Measurements from ENCODE around the gene NPAS2.

Gene NPAS2

DNA sequence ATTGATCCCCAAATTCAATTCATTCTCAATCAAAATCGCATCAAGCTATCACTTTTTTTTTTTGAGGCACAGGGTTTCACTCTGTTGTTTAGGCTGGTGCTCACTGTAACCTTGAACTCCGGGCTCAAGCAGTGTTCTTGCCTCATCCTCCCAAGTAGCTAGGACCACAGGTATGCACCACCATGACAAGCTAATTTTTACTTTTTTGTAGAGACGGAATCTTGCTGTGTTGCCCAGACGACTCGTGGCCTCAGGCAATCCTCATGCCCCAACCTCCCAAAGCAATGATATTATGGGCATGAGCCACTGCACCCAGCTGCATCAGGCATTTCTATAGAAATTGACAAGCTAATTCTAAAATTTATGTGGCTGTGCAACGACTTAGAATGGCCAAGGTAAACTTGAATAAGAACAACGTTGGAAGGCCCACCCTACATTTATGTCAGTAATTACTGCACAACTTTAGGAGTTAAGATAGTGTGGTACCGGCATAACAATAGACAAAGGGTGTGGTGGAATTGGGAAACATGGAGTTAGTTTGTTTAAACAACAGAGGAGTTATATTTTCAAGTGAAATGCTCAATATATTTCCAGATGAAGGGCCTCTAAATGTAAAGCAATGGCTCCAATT lies 78.2 kb downstream of the NPAS2 start:
- DNase-seq (ENCODE audit: low read depth), result no peak
- TF ChIP-seq, protein P1, sequence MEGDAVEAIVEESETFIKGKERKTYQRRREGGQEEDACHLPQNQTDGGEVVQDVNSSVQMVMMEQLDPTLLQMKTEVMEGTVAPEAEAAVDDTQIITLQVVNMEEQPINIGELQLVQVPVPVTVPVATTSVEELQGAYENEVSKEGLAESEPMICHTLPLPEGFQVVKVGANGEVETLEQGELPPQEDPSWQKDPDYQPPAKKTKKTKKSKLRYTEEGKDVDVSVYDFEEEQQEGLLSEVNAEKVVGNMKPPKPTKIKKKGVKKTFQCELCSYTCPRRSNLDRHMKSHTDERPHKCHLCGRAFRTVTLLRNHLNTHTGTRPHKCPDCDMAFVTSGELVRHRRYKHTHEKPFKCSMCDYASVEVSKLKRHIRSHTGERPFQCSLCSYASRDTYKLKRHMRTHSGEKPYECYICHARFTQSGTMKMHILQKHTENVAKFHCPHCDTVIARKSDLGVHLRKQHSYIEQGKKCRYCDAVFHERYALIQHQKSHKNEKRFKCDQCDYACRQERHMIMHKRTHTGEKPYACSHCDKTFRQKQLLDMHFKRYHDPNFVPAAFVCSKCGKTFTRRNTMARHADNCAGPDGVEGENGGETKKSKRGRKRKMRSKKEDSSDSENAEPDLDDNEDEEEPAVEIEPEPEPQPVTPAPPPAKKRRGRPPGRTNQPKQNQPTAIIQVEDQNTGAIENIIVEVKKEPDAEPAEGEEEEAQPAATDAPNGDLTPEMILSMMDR (conservative IDR thresholded peaks at IDR 0.05; ENCODE audit: control insufficient read depth, insufficient read depth, low read depth, low read length), result no peak
- no peak overlapping the region for H3K4me3 ChIP-seq (ENCODE audit: control insufficient read depth, low read depth, low read length)

DNA sequence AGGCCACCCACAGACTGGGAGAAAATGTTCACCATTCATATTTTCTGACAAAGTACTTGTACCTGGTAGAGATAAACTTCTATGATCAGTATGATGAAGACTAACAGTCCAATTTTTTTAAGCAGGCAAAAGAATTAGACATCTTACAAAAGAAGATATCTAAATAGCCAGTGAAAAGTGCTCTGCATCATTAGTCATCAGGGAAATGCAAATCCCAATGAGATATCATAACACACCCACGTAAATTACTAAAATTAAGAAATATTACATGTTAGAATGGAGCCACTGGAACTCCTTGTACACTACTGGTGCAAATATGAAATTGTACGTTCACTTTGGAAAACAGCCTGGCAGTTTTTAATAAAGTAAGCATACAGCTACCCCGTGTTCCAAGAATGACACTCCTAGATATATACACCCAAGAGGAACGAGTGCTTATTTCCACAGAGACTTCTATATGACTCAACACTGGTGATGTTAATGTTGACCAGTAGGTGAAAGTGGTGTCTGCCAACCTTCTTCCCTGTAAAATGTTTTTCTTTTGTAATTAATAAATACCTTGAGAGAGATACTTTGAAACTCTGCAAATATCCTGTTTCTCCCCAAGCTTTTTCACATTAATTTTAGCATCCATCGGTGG lies 80.3 kb downstream of the NPAS2 start:
- no peak overlapping the region for H3K4me3 ChIP-seq (ENCODE audit: control insufficient read depth, low read depth, low read length)
- TF ChIP-seq, protein P1 (conservative IDR thresholded peaks at IDR 0.05; ENCODE audit: control insufficient read depth, insufficient read depth, low read depth, low read length), result no peak
- DNase-seq (ENCODE audit: low read depth), result peak; percentile 76

DNA sequence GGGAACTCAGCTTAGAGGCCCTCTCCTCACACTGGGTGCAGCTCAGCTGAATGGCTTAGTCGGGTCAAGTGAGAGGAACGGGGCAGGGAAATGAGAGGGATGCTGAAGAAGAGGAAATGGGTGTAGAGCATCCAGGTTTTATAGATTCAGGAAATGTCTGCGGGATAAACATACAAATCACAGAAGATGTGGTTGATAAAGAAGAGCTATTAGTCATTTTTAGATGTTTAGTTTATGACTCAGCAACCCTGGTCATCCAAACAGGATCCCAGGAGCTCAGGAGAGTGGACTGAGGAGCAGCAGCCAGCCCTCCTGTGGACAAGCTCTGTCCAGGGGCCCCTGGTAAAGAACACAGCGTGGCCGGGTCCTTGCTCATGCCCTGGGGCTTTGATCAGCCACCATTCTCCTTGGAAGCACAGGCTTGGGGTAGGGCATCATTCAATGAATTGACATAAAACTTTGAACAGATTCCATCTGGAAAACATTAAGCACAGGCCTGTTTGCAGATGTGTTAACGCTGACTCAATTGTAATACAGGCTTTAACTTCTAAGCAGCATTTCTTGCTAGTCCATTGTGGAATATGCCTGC lies 83.0 kb downstream of the NPAS2 start:
- TF ChIP-seq, protein P1 (conservative IDR thresholded peaks at IDR 0.05; ENCODE audit: control insufficient read depth, insufficient read depth, low read depth, low read length), result peak; percentile 29
- peak; percentile 98 for DNase-seq (ENCODE audit: low read depth)
- no peak overlapping the region for H3K4me3 ChIP-seq (ENCODE audit: control insufficient read depth, low read depth, low read length)

DNA sequence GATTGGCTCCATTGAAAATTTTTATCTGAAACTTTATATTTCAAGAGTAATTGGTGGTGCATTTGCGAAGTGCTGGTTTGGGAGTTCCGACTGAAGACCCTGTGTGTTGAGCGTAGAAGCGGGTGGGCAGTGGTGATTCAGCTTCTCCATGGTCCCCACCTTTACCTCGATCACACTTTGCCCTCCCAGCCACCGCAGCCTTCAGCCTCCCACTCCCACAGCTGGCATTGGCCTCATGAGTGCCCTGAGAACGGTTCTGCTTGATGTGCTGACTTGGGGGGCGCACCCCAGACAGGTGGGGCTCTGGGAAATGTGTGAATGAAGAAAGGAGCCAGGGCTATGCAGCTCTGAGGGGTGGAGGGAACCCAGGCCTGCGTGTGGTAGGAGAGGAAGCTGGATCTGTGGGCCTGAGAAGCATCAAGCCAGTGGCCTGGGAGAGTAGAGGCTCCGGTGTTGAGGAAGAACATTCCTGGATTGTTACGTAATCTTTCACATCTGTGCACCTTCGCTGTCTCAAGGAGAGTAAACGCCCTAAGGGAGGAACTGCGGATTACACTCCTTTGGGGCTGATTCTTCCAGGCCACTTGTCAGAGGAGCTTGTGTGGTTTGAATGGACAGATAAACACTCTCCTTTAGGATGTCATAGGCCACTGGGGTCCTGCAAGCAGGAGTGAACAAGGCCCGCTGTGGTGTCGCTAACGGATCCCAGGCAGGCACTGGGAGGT lies 83.8 kb downstream of the NPAS2 start:
- TF ChIP-seq, protein P1 (conservative IDR thresholded peaks at IDR 0.05; ENCODE audit: control insufficient read depth, insufficient read depth, low read depth, low read length), result no peak
- DNase-seq (ENCODE audit: low read depth), result no peak

DNA sequence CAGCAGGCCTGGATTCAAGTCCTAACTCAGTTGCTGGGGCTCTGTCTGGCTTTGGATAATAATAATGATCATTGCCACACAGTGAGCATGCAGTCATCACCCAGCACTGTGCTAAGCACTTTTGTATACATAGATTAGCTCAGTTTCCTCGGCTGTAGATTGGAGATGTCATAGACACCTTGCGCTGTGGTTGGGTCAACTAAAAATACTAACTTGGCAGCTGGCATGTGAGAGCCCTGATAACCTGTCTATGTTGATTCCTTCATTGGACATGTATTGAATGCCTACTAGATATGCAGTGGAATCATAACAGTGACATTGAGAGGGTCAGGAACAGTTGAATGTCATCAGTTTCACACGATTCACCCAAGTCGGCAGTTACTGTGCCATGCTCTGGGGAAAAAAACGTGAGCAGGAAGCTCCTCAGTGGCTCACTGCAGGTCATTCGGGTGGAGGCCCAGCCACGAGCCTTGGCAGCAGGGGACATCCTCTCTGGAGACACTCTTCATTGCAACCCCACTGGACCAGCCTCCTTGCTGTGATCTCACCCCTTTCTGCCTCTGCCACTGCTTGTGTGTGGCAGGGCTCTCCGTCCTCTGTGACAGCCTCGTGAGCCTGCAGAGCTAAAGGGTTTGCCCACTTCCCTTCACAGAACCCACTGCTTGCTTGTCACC lies 85.3 kb downstream of the NPAS2 start:
- TF ChIP-seq, protein P1 (conservative IDR thresholded peaks at IDR 0.05; ENCODE audit: control insufficient read depth, insufficient read depth, low read depth, low read length), result no peak
- no peak overlapping the region for H3K4me3 ChIP-seq (ENCODE audit: control insufficient read depth, low read depth, low read length)
- DNase-seq (ENCODE audit: low read depth), result no peak

More for the DNA sequence above, 83.8 kb downstream of the NPAS2 start:
- no peak overlapping the region for H3K4me3 ChIP-seq (ENCODE audit: control insufficient read depth, low read depth, low read length)

DNA sequence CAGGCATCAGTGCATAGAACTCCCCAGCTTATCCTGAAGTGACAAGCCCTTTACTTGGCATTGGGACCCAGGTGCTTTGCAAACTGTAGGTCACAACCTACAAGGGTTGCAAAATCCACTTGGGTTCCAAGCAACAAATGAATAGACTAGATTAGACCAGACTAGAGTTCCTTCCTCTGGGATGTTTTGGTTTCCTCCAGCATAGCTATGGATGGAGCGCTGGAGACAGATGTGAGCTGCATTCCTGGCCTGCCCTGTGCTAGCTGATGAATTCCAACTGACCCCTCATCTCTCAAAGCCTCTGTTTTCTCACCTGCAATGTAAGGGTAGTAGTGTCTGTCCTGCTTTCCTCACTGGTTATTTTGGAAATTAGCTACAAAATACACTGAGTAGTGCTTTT lies 86.2 kb downstream of the NPAS2 start:
- TF ChIP-seq, protein P1 (conservative IDR thresholded peaks at IDR 0.05; ENCODE audit: control insufficient read depth, insufficient read depth, low read depth, low read length), result no peak
- no peak overlapping the region for H3K4me3 ChIP-seq (ENCODE audit: control insufficient read depth, low read depth, low read length)
- DNase-seq (ENCODE audit: low read depth), result no peak
